Activated naive CD4-positive, alpha-beta T cell treated with Interleukin-2 at 50 U/mL for 16 hours (primary cell): Measurements from ENCODE around the gene PTPRN2.
"Not testable (repeated sequence)": the region's sequence is repeated elsewhere in the genome, so short reads cannot be mapped to it uniquely, and the experiment has no call there.

Source experiments
- DNase-seq: peaks from one replicate; pipeline ENCODE4 v3.0.0-alpha.2; 2020

Gene PTPRN2

GRCh38 chr7:158508802-158509385, 78.7 kb downstream of the PTPRN2 start:
- DNase-seq, result no peak

GRCh38 chr7:158508321-158508720, 79.3 kb downstream of the PTPRN2 start:
- DNase-seq, result not testable (repeated sequence)

- DNase-seq, result no peak
These were observed 79.7 kb downstream of the PTPRN2 start for GRCh38 chr7:158507917-158508316.

GRCh38 chr7:158507175-158507574, 80.4 kb downstream of the PTPRN2 start:
- DNase-seq, result not testable (repeated sequence)

GRCh38 chr7:158506626-158507025, 81.0 kb downstream of the PTPRN2 start:
- no peak for DNase-seq

GRCh38 chr7:158505683-158506082, 81.9 kb downstream of the PTPRN2 start:
- no peak for DNase-seq

GRCh38 chr7:158502068-158502750, 85.4 kb downstream of the PTPRN2 start:
- DNase-seq, result no peak

GRCh38 chr7:158501393-158502067, 86.1 kb downstream of the PTPRN2 start:
- DNase-seq, result no peak

- no peak for DNase-seq
These were observed 87.0 kb downstream of the PTPRN2 start for GRCh38 chr7:158500651-158501052.

- no peak for DNase-seq
These were observed 88.6 kb downstream of the PTPRN2 start for GRCh38 chr7:158499082-158499455.

- no peak for DNase-seq
These were observed 89.1 kb downstream of the PTPRN2 start for GRCh38 chr7:158498443-158499081.

- no peak for DNase-seq
These were observed 90.0 kb downstream of the PTPRN2 start for GRCh38 chr7:158497627-158498026.

- no peak for DNase-seq
These were observed 91.8 kb downstream of the PTPRN2 start for GRCh38 chr7:158495786-158496185.

- DNase-seq, result no peak
These were observed 92.4 kb downstream of the PTPRN2 start for GRCh38 chr7:158495216-158495615.

GRCh38 chr7:158494643-158495042, 93.0 kb downstream of the PTPRN2 start:
- DNase-seq, result no peak

- DNase-seq, result no peak
These were observed 93.4 kb downstream of the PTPRN2 start for GRCh38 chr7:158494162-158494586.

GRCh38 chr7:158492367-158492764, 95.3 kb downstream of the PTPRN2 start:
- DNase-seq, result no peak

- no peak for DNase-seq
These were observed 96.5 kb downstream of the PTPRN2 start for GRCh38 chr7:158491094-158491493.

GRCh38 chr7:158490171-158490782, 97.3 kb downstream of the PTPRN2 start:
- no peak for DNase-seq

- no peak for DNase-seq
These were observed 98.0 kb downstream of the PTPRN2 start for GRCh38 chr7:158489462-158490155.

- DNase-seq, result no peak
These were observed 99.2 kb downstream of the PTPRN2 start for GRCh38 chr7:158488181-158488971.

GRCh38 chr7:158487631-158488151, 99.9 kb downstream of the PTPRN2 start:
- DNase-seq, result no peak
